Measurements from ENCODE around the gene CAMKK2.
A peak's percentile ranks its signal among the peaks of the same experiment; 100 is the strongest.
"Not testable (repeated sequence)": the region's sequence is repeated elsewhere in the genome, so short reads cannot be mapped to it uniquely, and the experiment has no call there.

Gene CAMKK2

DNA sequence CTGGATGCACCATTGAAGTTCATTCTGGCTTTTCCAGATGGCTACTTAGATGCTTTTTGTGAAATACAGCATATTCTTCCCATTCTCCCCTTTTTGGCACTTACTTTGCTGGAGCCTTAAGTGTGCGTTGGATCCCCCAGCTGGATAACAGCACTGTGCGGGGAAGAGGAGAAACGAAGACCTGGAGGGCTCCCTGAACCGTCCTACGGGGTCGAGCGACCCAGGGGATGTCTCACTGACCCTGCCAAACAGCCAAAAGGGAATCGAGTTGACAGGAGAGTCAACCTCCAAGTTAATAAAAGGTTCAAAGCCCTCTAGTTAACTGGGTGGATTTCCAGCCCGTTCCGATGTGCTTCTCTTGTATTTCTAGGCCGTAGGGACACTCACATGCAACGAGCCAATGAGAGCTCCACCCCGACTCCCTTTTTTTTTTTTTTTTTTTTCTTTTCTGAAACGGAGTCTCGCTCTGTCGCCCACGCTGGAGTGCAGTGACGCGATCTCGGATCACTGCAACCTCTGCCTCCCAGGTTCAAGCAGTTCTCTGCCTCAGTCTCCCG is 1.0 kb upstream of the CAMKK2 start:
- peak; percentile 61 for DNase-seq

- peak; percentile 28 for DNase-seq
These were observed 527 bp downstream of the CAMKK2 start for GRCh38 chr12:121295746-121296617.

GRCh38 chr12:121295116-121295745 is 1.3 kb downstream of the CAMKK2 start:
- DNase-seq, result no peak

GRCh38 chr12:121294151-121294889 is 2.2 kb downstream of the CAMKK2 start:
- no peak for DNase-seq

DNA sequence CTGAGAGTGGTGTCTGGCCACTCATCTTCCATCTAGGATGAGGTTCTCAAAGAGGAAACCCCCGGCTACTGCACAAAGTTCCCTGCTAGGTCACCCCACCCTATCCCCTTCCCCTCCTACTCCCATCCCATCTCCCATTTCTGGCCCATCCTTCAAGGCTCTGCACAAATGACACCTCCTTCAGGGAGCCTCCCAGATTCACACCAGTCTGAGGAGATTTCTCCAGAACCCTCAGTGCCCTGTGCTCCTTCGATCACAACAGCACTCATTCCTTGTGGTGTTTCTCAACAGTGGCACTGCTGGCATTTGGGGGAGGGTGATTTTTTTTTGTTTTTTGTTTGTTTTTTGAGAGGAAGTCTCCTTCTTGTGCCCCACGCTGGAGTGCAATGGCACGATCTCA is 2.9 kb downstream of the CAMKK2 start:
- DNase-seq, result no peak

- no peak for DNase-seq
These were observed 6.1 kb downstream of the CAMKK2 start for GRCh38 chr12:121290410-121290809.

GRCh38 chr12:121289962-121290361 is 6.5 kb downstream of the CAMKK2 start:
- DNase-seq, result no peak

- no peak for DNase-seq
These were observed 7.5 kb downstream of the CAMKK2 start for GRCh38 chr12:121288986-121289385.

- DNase-seq, result no peak
These were observed 8.2 kb downstream of the CAMKK2 start for GRCh38 chr12:121288158-121288845.

- peak; percentile 39 for DNase-seq
These were observed 9.1 kb downstream of the CAMKK2 start for GRCh38 chr12:121287267-121287954.

- no peak for DNase-seq
These were observed 10.7 kb downstream of the CAMKK2 start for GRCh38 chr12:121285856-121286255.

GRCh38 chr12:121284551-121285390 is 11.7 kb downstream of the CAMKK2 start:
- DNase-seq, result no peak

GRCh38 chr12:121283841-121284240 is 12.7 kb downstream of the CAMKK2 start:
- no peak for DNase-seq

DNA sequence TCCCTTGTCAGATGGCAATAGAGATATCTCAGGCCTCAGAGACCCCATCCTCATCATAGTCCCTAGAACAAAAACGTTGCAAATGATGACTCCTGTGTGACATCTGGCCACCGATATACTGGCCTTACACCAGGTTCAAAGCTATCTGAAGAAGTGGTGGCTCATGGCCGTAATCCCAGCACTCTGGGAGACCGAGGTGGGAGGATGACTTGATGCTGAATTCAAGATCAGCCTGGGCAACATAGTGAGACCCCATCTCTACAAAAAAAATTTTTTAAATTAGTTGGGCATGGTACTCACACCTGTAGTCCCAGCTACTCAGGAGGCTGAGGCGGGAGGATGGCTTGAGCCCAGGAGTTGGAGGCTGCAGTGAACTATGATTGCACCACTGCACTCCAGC is 13.1 kb downstream of the CAMKK2 start:
- DNase-seq, result no peak

GRCh38 chr12:121282910-121283309 is 13.6 kb downstream of the CAMKK2 start:
- DNase-seq, result not testable (repeated sequence)

- no peak for DNase-seq
These were observed 14.3 kb downstream of the CAMKK2 start for GRCh38 chr12:121282072-121282742.

GRCh38 chr12:121281116-121281515 is 15.4 kb downstream of the CAMKK2 start:
- not testable (repeated sequence) for DNase-seq

- DNase-seq, result not testable (repeated sequence)
These were observed 16.0 kb downstream of the CAMKK2 start for GRCh38 chr12:121280531-121280930.

GRCh38 chr12:121279507-121279915 is 17.0 kb downstream of the CAMKK2 start:
- peak; percentile 19 for DNase-seq

DNA sequence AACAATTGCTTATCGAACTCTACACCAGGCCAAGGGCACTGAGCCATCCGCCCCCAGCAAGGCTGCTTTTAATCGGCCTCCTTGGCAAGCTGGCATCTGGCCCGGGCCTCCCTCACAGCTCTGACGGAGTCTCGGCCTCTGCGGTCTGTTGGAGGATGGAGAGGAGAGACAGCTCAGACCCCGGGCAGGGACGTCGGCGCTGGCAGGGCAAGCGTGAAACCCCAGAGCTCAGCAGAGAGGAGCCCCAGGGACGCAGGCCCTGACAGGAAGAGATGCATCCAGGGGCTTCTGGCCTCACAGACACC is 17.5 kb downstream of the CAMKK2 start:
- peak; percentile 72 for DNase-seq

Data from EL (cell line).